TTC549 (cell line): ENCODE data around the gene GORASP1.
"Not testable (repeated sequence)": the region's sequence is repeated elsewhere in the genome, so short reads cannot be mapped to it uniquely, and the experiment has no call there.

Experiments
- FAIRE-seq: peaks from 2 replicates; lab custom pipeline; 2012; peaks lifted over from hg19 to GRCh38; lab: Jason Lieb, UNC

Gene GORASP1

GRCh38 chr3:39064646-39065045, 42.8 kb downstream of the GORASP1 start:
- FAIRE-seq = no peak

- no peak for FAIRE-seq
Measured at GRCh38 chr3:39063143-39063542, 44.3 kb downstream of the GORASP1 start.

GRCh38 chr3:39062180-39062579, 45.2 kb downstream of the GORASP1 start:
- no peak for FAIRE-seq

- FAIRE-seq = not testable (repeated sequence)
Measured at GRCh38 chr3:39061228-39061627, 46.2 kb downstream of the GORASP1 start.

GRCh38 chr3:39056151-39056550, 51.3 kb downstream of the GORASP1 start:
- FAIRE-seq = no peak

GRCh38 chr3:39053696-39054095, 53.7 kb downstream of the GORASP1 start:
- FAIRE-seq = no peak

GRCh38 chr3:39052583-39052982, 54.8 kb downstream of the GORASP1 start:
- no peak for FAIRE-seq

GRCh38 chr3:39051649-39052561, 55.5 kb downstream of the GORASP1 start, which contains the start of the genes SCN11A and WDR48:
SCN11A (minus strand) TSS chr3:39051944; CDS start chr3:38950362, 101,582 bp downstream.
WDR48 (plus strand) TSS chr3:39052016; CDS start chr3:39052026, 10 bp downstream.
- FAIRE-seq = no peak

- no peak for FAIRE-seq
Measured at GRCh38 chr3:39050029-39050428, 57.4 kb downstream of the GORASP1 start.
